HCT116 (cell line): ENCODE measurements around the gene CRHR2. TPM values are rescaled to one million over a fixed set of nuclear protein-coding genes. Genes with fewer than 3 reads are reported as not detected.

Source experiments
- ATAC-seq: fragments of 200-7000 bp; cut with Tn5 transposase; 2 replicates; pipeline ENCODE4 v1.9.1; 2020; ENCODE audit warnings: mild to moderate bottlenecking, moderate library complexity
- BruUV-seq: library from RNA; stranded (reverse); fragments of 400-500 nt; replicated peaks from 2 replicates; lab custom pipeline; 2021; lab: Mats Ljungman, UMichigan
- CTCF ChIA-PET: fragments of 300-600 bp; sonication (Branson Sonifier 250); formaldehyde crosslinking; loops from one replicate; lab custom pipeline; 2021; ENCODE audit warnings: antibody characterized with exemption; lab: Charles Lee
- POLR2A ChIA-PET: fragments of 300-600, 350-600 bp; sonication (Branson Sonifier 250); formaldehyde crosslinking; loops from one replicate; lab custom pipeline; 2021; ENCODE audit warnings: antibody characterized with exemption; lab: Charles Lee
- RAD21 ChIA-PET, 2 experiments: fragments of 300-600 bp; sonication (Branson Sonifier 250); formaldehyde crosslinking; loops; one replicate each; lab custom pipeline; 2023; ENCODE audit warnings: low total read pairs in 2 of 2; ENCODE audit not compliant: uncharacterized antibody in 2 of 2, unreplicated experiment in 2 of 2, low non-redundant PET in 1 of 2; lab: Charles Lee
- DNase-seq: peaks from one replicate; pipeline ENCODE4 v3.0.0-alpha.2; 2010; ENCODE audit warnings: low read depth, low spot score
- H2AFZ ChIP-seq: fragments of 200-600 bp; shearing (Covaris generic), sonication (generic); 2 replicates; pipeline ENCODE4 v1.6.1; 2017; ENCODE audit warnings: low read depth, mixed run types, mixed read lengths, antibody characterized with exemption, low read length; ENCODE audit not compliant: poor library complexity, severe bottlenecking
- H3K27ac ChIP-seq: 2 replicates; pipeline ENCODE4 v1.5.1; 2012; ENCODE audit warnings: low read depth, low read length
- H3K27me3 ChIP-seq: fragments of 200-600 bp; sonication (generic); 2 replicates; pipeline ENCODE4 v1.6.1; 2016; ENCODE audit warnings: mixed run types, low read length, mixed read lengths; ENCODE audit not compliant: insufficient read depth
- H3K36me3 ChIP-seq, 2 experiments: fragments of 200-500 bp in 1 of 2; fragments of 200-600 bp in 1 of 2; sonication (Bioruptor generic) in 1 of 2; sonication (generic) in 1 of 2; 2 replicates each; pipeline versions ENCODE4 v1.5.1 to v1.6.1; 2014 to 2016; ENCODE audit warnings: low read length in 2 of 2, inconsistent platforms in 1 of 2, mixed read lengths in 1 of 2, mixed run types in 1 of 2; ENCODE audit not compliant: insufficient read depth in 2 of 2, control insufficient read depth in 1 of 2
- H3K4me1 ChIP-seq, 2 experiments: fragments of 200-600 bp in 1 of 2; sonication (generic) in 1 of 2; 2 replicates each; pipeline versions ENCODE4 v1.5.1 to v1.6.1; 2012 to 2017; ENCODE audit warnings: low read length in 2 of 2, inconsistent platforms in 1 of 2, mild to moderate bottlenecking in 1 of 2, mixed read lengths in 1 of 2, mixed run types in 1 of 2, moderate library complexity in 1 of 2; ENCODE audit not compliant: insufficient read depth in 2 of 2, control insufficient read depth in 1 of 2
- H3K4me2 ChIP-seq: fragments of 200-600 bp; sonication (generic); 2 replicates; pipeline ENCODE4 v1.6.1; 2017; ENCODE audit warnings: mixed run types, low read length, mixed read lengths
- H3K4me3 ChIP-seq, 2 experiments: fragments of 200-600 bp in 1 of 2; sonication (generic) in 1 of 2; replicated peaks in 1 of 2; 2 replicates each; pipeline ENCODE4 v1.5.1; 2011 to 2016; ENCODE audit warnings: low read length in 2 of 2, control low read depth in 1 of 2, low read depth in 1 of 2, mild to moderate bottlenecking in 1 of 2, mixed read lengths in 1 of 2, mixed run types in 1 of 2
- H3K79me2 ChIP-seq: fragments of 200-600 bp; sonication (generic); 2 replicates; pipeline ENCODE4 v1.6.1; 2017; ENCODE audit warnings: mild to moderate bottlenecking, mixed run types, low read length, moderate library complexity, mixed read lengths; ENCODE audit not compliant: insufficient read depth
- H3K9ac ChIP-seq: fragments of 200-600 bp; sonication (generic); 2 replicates; pipeline ENCODE4 v1.6.1; 2016; ENCODE audit warnings: low read length, mixed read lengths
- H3K9me2 ChIP-seq: fragments of 200-600 bp; sonication (generic), shearing (Covaris generic); 2 replicates; pipeline ENCODE4 v1.6.1; 2017; ENCODE audit warnings: mixed run types, mild to moderate bottlenecking, moderate library complexity; ENCODE audit not compliant: insufficient read depth
- H3K9me3 ChIP-seq, 2 experiments: fragments of 200-500 bp in 1 of 2; fragments of 200-600 bp in 1 of 2; sonication (Bioruptor generic) in 1 of 2; sonication (generic) in 1 of 2; 2 replicates each; pipeline ENCODE4 v1.6.1; 2014 to 2017; ENCODE audit warnings: low read length in 2 of 2, mixed read lengths in 2 of 2, inconsistent platforms in 1 of 2, low read depth in 1 of 2, mild to moderate bottlenecking in 1 of 2, mixed run types in 1 of 2, moderate library complexity in 1 of 2; ENCODE audit not compliant: control insufficient read depth in 1 of 2, insufficient read depth in 1 of 2
- H4K20me1 ChIP-seq: fragments of 200-600 bp; sonication (generic), shearing (Covaris generic); 2 replicates; pipeline ENCODE4 v1.6.1; 2017; ENCODE audit warnings: mixed run types, mild to moderate bottlenecking, moderate library complexity; ENCODE audit not compliant: insufficient read depth
- ATF3 ChIP-seq: IDR thresholded peaks from 2 replicates; pipeline ENCODE4 v1.6.1; 2012
- CBX3 ChIP-seq: IDR thresholded peaks from 2 replicates; pipeline ENCODE4 v1.6.1; 2012; ENCODE audit warnings: low read depth
- ELF1 ChIP-seq: IDR thresholded peaks from 2 replicates; pipeline ENCODE4 v1.6.1; 2012; ENCODE audit warnings: low read depth, borderline replicate concordance
- EZH2phosphoT487 ChIP-seq: fragments of 200-600 bp; IDR thresholded peaks from 2 replicates; pipeline ENCODE4 v1.6.1; 2018; ENCODE audit warnings: antibody characterized with exemption, borderline replicate concordance
- POLR2A ChIP-seq: IDR thresholded peaks from 2 replicates; pipeline ENCODE4 v1.7.0; 2011; ENCODE audit warnings: borderline replicate concordance; ENCODE audit not compliant: insufficient read depth, insufficient read length; ENCODE audit errors: extremely low read depth
- RAD21 ChIP-seq: IDR thresholded peaks from 2 replicates; pipeline ENCODE4 v1.6.1; 2012; ENCODE audit warnings: low read depth, mild to moderate bottlenecking
- SIN3A ChIP-seq: IDR thresholded peaks from 2 replicates; pipeline ENCODE4 v1.6.1; 2012; ENCODE audit warnings: low read depth
- SP1 ChIP-seq: IDR thresholded peaks from 2 replicates; pipeline ENCODE4 v1.6.1; 2012; ENCODE audit warnings: low read depth
- SRF ChIP-seq: IDR thresholded peaks from 2 replicates; pipeline ENCODE4 v1.6.1; 2012; ENCODE audit warnings: low read depth
- TCF7L2 ChIP-seq: IDR thresholded peaks from 2 replicates; pipeline ENCODE4 v1.7.0; 2011; ENCODE audit warnings: borderline replicate concordance, inconsistent platforms; ENCODE audit not compliant: insufficient read depth, insufficient read length; ENCODE audit errors: extremely low read depth
- ZNF274 ChIP-seq: fragments of 200-500 bp; sonication (Bioruptor generic); IDR thresholded peaks from 2 replicates; pipeline ENCODE4 v1.6.1; 2014; ENCODE audit warnings: mild to moderate bottlenecking, low read depth, low read length, inconsistent platforms
- intact Hi-C: fragments of 100-400 bp; cut with micrococcal nuclease; formaldehyde crosslinking; loops from 2 replicates; pipeline ENCODE4 v1.10.0; 2022
- total RNA-seq: library from RNA; stranded (reverse); gene quantifications from one replicate; pipeline ENCODE4 v1.2.1, GENCODE V29; 2021; ENCODE audit not compliant: unreplicated experiment
- TF ChIP-seq, protein P1 (sequence below): IDR thresholded peaks from 2 replicates; pipeline ENCODE4 v1.6.1; 2012
- TF ChIP-seq, protein P2 (sequence below): IDR thresholded peaks from 2 replicates; pipeline ENCODE4 v1.6.1; 2011; ENCODE audit warnings: mild to moderate bottlenecking, low read length, moderate library complexity; ENCODE audit not compliant: insufficient replicate concordance; ENCODE audit errors: extremely low read depth
- TF ChIP-seq, protein P3 (sequence below), 3 experiments: fragments of 200-600 bp in 1 of 3; sonication (generic) in 1 of 3; IDR thresholded peaks in 2 of 3; conservative IDR thresholded peaks in 1 of 3; 2 replicates each; pipeline ENCODE4 v1.5.1; 2012 to 2017; ENCODE audit warnings: low read depth in 2 of 3, low read length in 2 of 3, antibody characterized with exemption in 1 of 3, borderline replicate concordance in 1 of 3, control low read depth in 1 of 3, mild to moderate bottlenecking in 1 of 3, mixed read lengths in 1 of 3, mixed run types in 1 of 3, moderate library complexity in 1 of 3; ENCODE audit not compliant: insufficient read depth in 1 of 3

The CRHR2 gene
- total RNA-seq, 1 experiment from 2014 or later, result not detected

DNA sequence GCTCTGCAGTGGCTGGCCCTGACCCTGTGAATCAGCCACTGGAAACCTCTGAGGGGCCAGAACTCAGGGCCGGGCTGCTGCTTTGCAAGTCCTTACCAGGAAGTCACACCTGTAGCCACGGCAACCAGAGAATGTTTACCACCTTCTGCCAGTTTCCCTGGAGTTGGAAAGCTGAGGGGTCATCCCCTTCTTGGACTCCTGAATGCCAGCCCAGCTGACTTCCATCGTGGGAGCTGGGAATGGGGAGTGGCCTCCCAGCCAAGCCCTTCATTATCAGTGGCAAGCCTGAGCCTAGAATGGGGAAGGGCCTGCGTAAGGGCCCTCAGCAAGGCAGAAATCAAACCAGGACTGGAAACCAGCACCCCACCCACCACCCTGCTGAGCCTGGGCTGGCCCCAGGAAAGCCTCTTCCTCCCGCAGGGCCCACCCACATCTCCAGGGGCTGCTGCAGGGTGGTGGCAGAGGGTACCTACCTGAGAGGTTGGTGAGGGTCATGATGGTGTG, 6.5 kb upstream of the CRHR2 start:
- peaks cover 21% of the 10 kb centered on the region; the same call in 1 of the 2 replicates for H3K27me3 ChIP-seq
- CTCF ChIA-PET, result no interaction called here
- no peak for DNase-seq
- H3K27ac ChIP-seq, result no peak overlapping the region
- intact Hi-C loops, result no loop called here
- H3K9ac ChIP-seq, result no peak overlapping the region
- no peak overlapping the region for H2AFZ ChIP-seq
- ATAC-seq, result no peak
- no peak overlapping the region for H3K4me2 ChIP-seq
- no peaks in the 10 kb centered on the region for H3K79me2 ChIP-seq
- no peaks in the 10 kb centered on the region for H4K20me1 ChIP-seq
- no peaks in the 10 kb centered on the region for H3K4me1 ChIP-seq
- POLR2A ChIA-PET, result no interaction called here
- no peaks in the 10 kb centered on the region for H3K9me2 ChIP-seq
- no peaks in the 10 kb centered on the region for H3K9me3 ChIP-seq
- TF ChIP-seq RAD21 (no peak), ATF3 (no peak), CBX3 (no peak), SIN3A (no peak), SRF (no peak), POLR2A (no peak), EZH2phosphoT487 (no peak), TCF7L2 (no peak), SP1 (no peak), ELF1 (no peak), ZNF274 (no peak)
- TF ChIP-seq, protein P1, sequence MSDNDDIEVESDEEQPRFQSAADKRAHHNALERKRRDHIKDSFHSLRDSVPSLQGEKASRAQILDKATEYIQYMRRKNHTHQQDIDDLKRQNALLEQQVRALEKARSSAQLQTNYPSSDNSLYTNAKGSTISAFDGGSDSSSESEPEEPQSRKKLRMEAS, result no peak
- TF ChIP-seq, protein P2, sequence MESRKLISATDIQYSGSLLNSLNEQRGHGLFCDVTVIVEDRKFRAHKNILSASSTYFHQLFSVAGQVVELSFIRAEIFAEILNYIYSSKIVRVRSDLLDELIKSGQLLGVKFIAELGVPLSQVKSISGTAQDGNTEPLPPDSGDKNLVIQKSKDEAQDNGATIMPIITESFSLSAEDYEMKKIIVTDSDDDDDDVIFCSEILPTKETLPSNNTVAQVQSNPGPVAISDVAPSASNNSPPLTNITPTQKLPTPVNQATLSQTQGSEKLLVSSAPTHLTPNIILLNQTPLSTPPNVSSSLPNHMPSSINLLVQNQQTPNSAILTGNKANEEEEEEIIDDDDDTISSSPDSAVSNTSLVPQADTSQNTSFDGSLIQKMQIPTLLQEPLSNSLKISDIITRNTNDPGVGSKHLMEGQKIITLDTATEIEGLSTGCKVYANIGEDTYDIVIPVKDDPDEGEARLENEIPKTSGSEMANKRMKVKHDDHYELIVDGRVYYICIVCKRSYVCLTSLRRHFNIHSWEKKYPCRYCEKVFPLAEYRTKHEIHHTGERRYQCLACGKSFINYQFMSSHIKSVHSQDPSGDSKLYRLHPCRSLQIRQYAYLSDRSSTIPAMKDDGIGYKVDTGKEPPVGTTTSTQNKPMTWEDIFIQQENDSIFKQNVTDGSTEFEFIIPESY, result no peak
- TF ChIP-seq, protein P3, sequence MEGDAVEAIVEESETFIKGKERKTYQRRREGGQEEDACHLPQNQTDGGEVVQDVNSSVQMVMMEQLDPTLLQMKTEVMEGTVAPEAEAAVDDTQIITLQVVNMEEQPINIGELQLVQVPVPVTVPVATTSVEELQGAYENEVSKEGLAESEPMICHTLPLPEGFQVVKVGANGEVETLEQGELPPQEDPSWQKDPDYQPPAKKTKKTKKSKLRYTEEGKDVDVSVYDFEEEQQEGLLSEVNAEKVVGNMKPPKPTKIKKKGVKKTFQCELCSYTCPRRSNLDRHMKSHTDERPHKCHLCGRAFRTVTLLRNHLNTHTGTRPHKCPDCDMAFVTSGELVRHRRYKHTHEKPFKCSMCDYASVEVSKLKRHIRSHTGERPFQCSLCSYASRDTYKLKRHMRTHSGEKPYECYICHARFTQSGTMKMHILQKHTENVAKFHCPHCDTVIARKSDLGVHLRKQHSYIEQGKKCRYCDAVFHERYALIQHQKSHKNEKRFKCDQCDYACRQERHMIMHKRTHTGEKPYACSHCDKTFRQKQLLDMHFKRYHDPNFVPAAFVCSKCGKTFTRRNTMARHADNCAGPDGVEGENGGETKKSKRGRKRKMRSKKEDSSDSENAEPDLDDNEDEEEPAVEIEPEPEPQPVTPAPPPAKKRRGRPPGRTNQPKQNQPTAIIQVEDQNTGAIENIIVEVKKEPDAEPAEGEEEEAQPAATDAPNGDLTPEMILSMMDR (IDR thresholded peaks at IDR 0.05 in 2 of 3, conservative IDR thresholded peaks at IDR 0.05 in 1 of 3; ENCODE audit: borderline replicate concordance in 1 of 3, insufficient read depth in 1 of 3, low read depth in 2 of 3, low read length in 2 of 3), result no peak
- H3K36me3 ChIP-seq, result no peaks in the 10 kb centered on the region
- no peak overlapping the region for H3K4me3 ChIP-seq
- RAD21 ChIA-PET, result no interaction called here
- BruUV-seq, result no TSS peak
